K562 (cell line): ENCODE measurements around the gene ZNF862. TPM values are rescaled to one million over a fixed set of nuclear protein-coding genes. Genes with fewer than 3 reads are reported as not detected.
A peak's percentile ranks its signal among the peaks of the same experiment; 100 is the strongest.

Experiments
- ATAC-seq: fragments of 200-7000 bp; cut with Tn5 transposase; 3 replicates; pipeline ENCODE4 v1.9.1; 2020; ENCODE audit warnings: moderate library complexity
- BruUV-seq: library from RNA; stranded (reverse); fragments of 400-500 nt; replicated peaks from 2 replicates; lab custom pipeline; 2021; lab: Mats Ljungman, UMichigan
- CTCF ChIA-PET: fragments of 300-600 bp; formaldehyde crosslinking; extraction: SDS; loops from one replicate; lab custom pipeline; 2021; ENCODE audit warnings: low intra/inter-chr PET ratio; lab: Yijun Ruan, JAX
- POLR2A ChIA-PET: fragments of 300-600, 350-650 bp; sonication (Branson Sonifier 250); formaldehyde crosslinking; extraction: SDS; loops from one replicate; lab custom pipeline; 2021; ENCODE audit warnings: antibody characterized with exemption, inconsistent platforms; lab: Yijun Ruan, JAX
- DNase-seq, 4 experiments: peaks; one replicate each; pipeline versions ENCODE4 v3.0.0 to v3.0.0-alpha.2; 2011 to 2018; ENCODE audit warnings: low spot score in 3 of 4, mixed read lengths in 3 of 4; ENCODE audit errors: extremely low read depth in 1 of 4
- FAIRE-seq: peaks from 2 replicates; lab custom pipeline; 2011; peaks lifted over from hg19 to GRCh38; lab: Jason Lieb, UNC
- H2AFZ ChIP-seq: 2 replicates; pipeline ENCODE4 v1.6.0; 2011; ENCODE audit warnings: low read depth, low read length, control low read depth, inconsistent platforms
- H3K27ac ChIP-seq: fragments of 200-600 bp; 3 replicates; pipeline ENCODE4 v1.8.0; 2011; ENCODE audit warnings: low read depth, mild to moderate bottlenecking, control low read depth, inconsistent platforms, low read length, moderate library complexity, mixed read lengths; ENCODE audit errors: extremely low read depth
- H3K27me3 ChIP-seq, 2 experiments: fragments of 300-600 bp in 1 of 2; 2 replicates in 1 of 2; 3 replicates in 1 of 2; pipeline versions ENCODE4 v1.6.0 to v1.8.0; 2011; ENCODE audit warnings: inconsistent platforms in 2 of 2, low read length in 2 of 2, mild to moderate bottlenecking in 1 of 2, mixed read lengths in 1 of 2, moderate library complexity in 1 of 2; ENCODE audit not compliant: control insufficient read depth in 2 of 2, insufficient read depth in 2 of 2
- H3K36me3 ChIP-seq: fragments of 300-600 bp; 3 replicates; pipeline ENCODE4 v1.8.0; 2011; ENCODE audit warnings: mild to moderate bottlenecking, low read length, inconsistent platforms; ENCODE audit not compliant: control insufficient read depth, insufficient read depth
- H3K4me1 ChIP-seq, 2 experiments: fragments of 200-600 bp in 1 of 2; replicated peaks in 1 of 2; 2 replicates in 1 of 2; 3 replicates in 1 of 2; pipeline versions ENCODE4 v1.5.1 to v1.8.0; 2011; ENCODE audit warnings: inconsistent platforms in 2 of 2, low read length in 2 of 2, mild to moderate bottlenecking in 1 of 2, mixed read lengths in 1 of 2, moderate library complexity in 1 of 2; ENCODE audit not compliant: control insufficient read depth in 2 of 2, insufficient read depth in 2 of 2
- H3K4me2 ChIP-seq: 2 replicates; pipeline ENCODE4 v1.6.1; 2011; ENCODE audit warnings: low read length, control low read depth, inconsistent platforms, mixed read lengths; ENCODE audit not compliant: insufficient read depth
- H3K4me3 ChIP-seq: fragments of 200-600 bp; sonication (generic), shearing (Covaris generic); 2 replicates; pipeline ENCODE4 v1.5.1; 2016; ENCODE audit warnings: control low read depth, inconsistent platforms
- H3K79me2 ChIP-seq: fragments of 200-600 bp; 3 replicates; pipeline ENCODE4 v1.8.0; 2011; ENCODE audit warnings: low read length, inconsistent platforms; ENCODE audit not compliant: control insufficient read depth, insufficient read depth
- H3K9ac ChIP-seq, 2 experiments: 2 replicates each; pipeline versions ENCODE4 v1.6.0 to v1.6.1; 2011; ENCODE audit warnings: low read depth in 2 of 2, low read length in 2 of 2, control low read depth in 1 of 2, inconsistent platforms in 1 of 2, mild to moderate bottlenecking in 1 of 2, mixed read lengths in 1 of 2; ENCODE audit not compliant: insufficient read depth in 1 of 2
- H3K9me1 ChIP-seq: one replicate; pipeline ENCODE4 v1.6.0; 2011; ENCODE audit warnings: inconsistent platforms, mild to moderate bottlenecking, low read length, moderate library complexity; ENCODE audit not compliant: control insufficient read depth, insufficient read depth
- H3K9me3 ChIP-seq: replicated peaks from 2 replicates; pipeline ENCODE4 v1.5.1; 2011; ENCODE audit warnings: low read depth, low read length, inconsistent platforms; ENCODE audit not compliant: control insufficient read depth, insufficient read depth
- H4K20me1 ChIP-seq: replicated peaks from 2 replicates; pipeline ENCODE4 v1.6.1; 2011; ENCODE audit warnings: low read length, inconsistent platforms, mixed read lengths; ENCODE audit not compliant: control insufficient read depth, insufficient read depth
- ELF2 ChIP-seq: fragments of 250-450 bp; sonication (Bioruptor Pico); IDR thresholded peaks from 2 replicates; pipeline ENCODE4 v1.5.0; 2021; ENCODE audit warnings: mild to moderate bottlenecking
- FOS ChIP-seq: IDR thresholded peaks from 3 replicates; pipeline ENCODE4 v1.6.1; 2011; ENCODE audit not compliant: insufficient read length; ENCODE audit errors: extremely low read depth
- FOXA3 ChIP-seq, 2 experiments: fragments of 450-650 bp in 1 of 2; sonication (generic) in 1 of 2; formaldehyde crosslinking; IDR thresholded peaks in 1 of 2; conservative IDR thresholded peaks in 1 of 2; 2 replicates each; pipeline versions ENCODE4 v1.4.0 to v1.8.0; 2020 to 2022; ENCODE audit warnings: mild to moderate bottlenecking in 2 of 2, missing genetic modification reagents in 1 of 2
- HDAC1 ChIP-seq, 2 experiments: fragments of 450-650 bp; IDR thresholded peaks; 2 replicates each; pipeline ENCODE4 v1.6.1; 2016 to 2017; ENCODE audit warnings: inconsistent platforms in 1 of 2, mild to moderate bottlenecking in 1 of 2, moderate library complexity in 1 of 2
- JUN ChIP-seq, 2 experiments: sonication (generic) in 1 of 2; formaldehyde crosslinking in 1 of 2; IDR thresholded peaks; 2 replicates each; pipeline versions ENCODE4 v1.6.1 to v1.8.0; 2012 to 2022; ENCODE audit warnings: borderline replicate concordance in 2 of 2, mild to moderate bottlenecking in 2 of 2, improper control_type of control experiment in 1 of 2, low read depth in 1 of 2, low read length in 1 of 2, missing genetic modification reagents in 1 of 2
- MAZ ChIP-seq, 2 experiments: fragments of 450-650 bp in 1 of 2; sonication (generic) in 1 of 2; formaldehyde crosslinking; IDR thresholded peaks in 1 of 2; conservative IDR thresholded peaks in 1 of 2; 2 replicates each; pipeline versions ENCODE4 v1.4.0 to v1.5.0; 2020; ENCODE audit warnings: mild to moderate bottlenecking in 1 of 2, missing genetic modification reagents in 1 of 2
- MECOM ChIP-seq: fragments of 250-450 bp; sonication (Bioruptor Pico); IDR thresholded peaks from 2 replicates; pipeline ENCODE4 v1.8.0; 2022; ENCODE audit warnings: inconsistent platforms
- MEF2D ChIP-seq: conservative IDR thresholded peaks from 2 replicates; pipeline ENCODE4 v1.6.1; 2016; ENCODE audit warnings: low read depth, missing genetic modification characterization, missing compliant biosample characterization
- RBM25 ChIP-seq: fragments of 200-400 bp; formaldehyde crosslinking; IDR thresholded peaks from 2 replicates; pipeline ENCODE4 v1.6.1; 2018; ENCODE audit warnings: low read length, low read depth, moderate library complexity; ENCODE audit not compliant: severe bottlenecking
- SAP30 ChIP-seq: fragments of 200-600 bp; sonication (generic); IDR thresholded peaks from 2 replicates; pipeline ENCODE4 v1.6.1; 2012; ENCODE audit warnings: borderline replicate concordance, low read depth, mild to moderate bottlenecking, moderate library complexity, low read length, control low read depth, inconsistent platforms; ENCODE audit not compliant: insufficient read depth, poor library complexity, severe bottlenecking
- SP1 ChIP-seq: sonication (generic); formaldehyde crosslinking; IDR thresholded peaks from 2 replicates; pipeline ENCODE4 v1.8.1; 2022; ENCODE audit warnings: mild to moderate bottlenecking, missing genetic modification reagents
- ZNF143 ChIP-seq: sonication (generic); formaldehyde crosslinking; IDR thresholded peaks from 2 replicates; pipeline ENCODE4 v1.9.0; 2022; ENCODE audit warnings: mild to moderate bottlenecking, missing genetic modification reagents
- ZNF263 ChIP-seq: sonication (generic); formaldehyde crosslinking; IDR thresholded peaks from 2 replicates; pipeline ENCODE4 v1.8.0; 2022; ENCODE audit warnings: mild to moderate bottlenecking, missing genetic modification reagents, borderline replicate concordance
- ZNF408 ChIP-seq: fragments of 250-450 bp; sonication (Bioruptor Pico); IDR thresholded peaks from 2 replicates; pipeline ENCODE4 v1.4.0; 2020; ENCODE audit warnings: low read depth, mild to moderate bottlenecking, moderate library complexity
- ZNF507 ChIP-seq: conservative IDR thresholded peaks from 2 replicates; pipeline ENCODE4 v1.6.1; 2017; ENCODE audit warnings: missing genetic modification characterization, missing compliant biosample characterization
- ZNF766 ChIP-seq: fragments of 200-800 bp; sonication (Bioruptor generic); conservative IDR thresholded peaks from 2 replicates; pipeline ENCODE4 v1.6.1; 2016; ENCODE audit warnings: missing genetic modification characterization, missing compliant biosample characterization
- WGBS: fragments of 100-300 bp; shearing (Covaris generic); methylation state at CpG from one replicate; pipeline ENCODE4 v1.1.6; 2016; ENCODE audit warnings: low coverage, mixed read lengths; ENCODE audit not compliant: insufficient coverage; ENCODE audit errors: missing lambda C conversion rate; 5-methylcytosine and 5-hydroxymethylcytosine counted together
- in situ Hi-C: fragments of 300-500 bp; cut with MboI; formaldehyde crosslinking; loops from 4 replicates; pipeline ENCODE4 v1.15.0; 2018; ENCODE audit warnings: inconsistent platforms, mixed read lengths
- intact Hi-C: fragments of 100-400 bp; cut with micrococcal nuclease; formaldehyde crosslinking; loops from 2 replicates; pipeline ENCODE4 v1.14.2; 2022
- polyA plus RNA-seq, 8 experiments: library from polyadenylated mRNA; depleted of rRNA in 4 of 8; stranded (reverse) in 5 of 8; unstranded in 3 of 8; fragments of >200 nt; fragmentation: Nextera tagmentation in 2 of 8; fragmentation: Illumina TruSeq in 1 of 8; extraction: Ambion mirVana in 2 of 8; extraction: Trizol in 1 of 8; gene quantifications; 2 replicates each; pipeline versions ENCODE4 v1.2.1 to v1.2.3, GENCODE V29; 2011 to 2014; ENCODE audit warnings: inconsistent platforms in 1 of 8, missing spikeins in 1 of 8
- total RNA-seq, 7 experiments: library from RNA; depleted of rRNA in 6 of 7; stranded (reverse); fragments of >200 nt in 6 of 7; fragmentation: Illumina TruSeq in 2 of 7; extraction: Trizol in 2 of 7; gene quantifications; 2 replicates each; pipeline versions ENCODE4 v1.2.1 to v1.2.3, GENCODE V29; 2011 to 2021; ENCODE audit warnings: low replicate concordance in 1 of 7
- TF ChIP-seq, protein P1 (sequence below): sonication (generic); formaldehyde crosslinking; IDR thresholded peaks from 2 replicates; pipeline ENCODE4 v1.8.1; 2023; ENCODE audit warnings: mild to moderate bottlenecking, missing genetic modification reagents
- TF ChIP-seq, protein P2 (sequence below): sonication (generic); formaldehyde crosslinking; IDR thresholded peaks from 2 replicates; pipeline ENCODE4 v1.8.0; 2023; ENCODE audit warnings: mild to moderate bottlenecking, missing genetic modification reagents

The ZNF862 gene
- total and polyA plus RNA-seq, 9 of the 15 experiments (the other 6 are each of a cell fraction or from before 2014, with no cell fraction given), result 1.1 to 3.9 (median 2.6) TPM

DNA sequence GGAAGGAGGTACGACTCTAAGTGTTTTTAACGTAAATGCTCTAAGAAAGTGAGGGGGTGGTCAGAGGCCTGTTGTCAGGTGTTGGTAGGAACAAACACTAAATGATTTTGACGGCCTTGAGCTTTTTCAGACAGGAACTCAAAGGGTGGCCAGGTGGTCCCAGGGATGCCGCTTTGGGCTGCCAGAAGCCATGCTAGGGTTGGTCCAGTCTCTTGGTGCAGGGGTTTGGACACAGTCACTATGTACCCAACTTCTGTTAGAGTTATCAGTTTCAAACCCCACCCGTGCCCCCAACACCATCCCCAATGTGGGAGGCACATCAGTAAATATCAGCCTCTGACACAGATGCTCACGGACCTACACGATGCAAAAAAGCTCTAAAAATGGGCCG is 44.9 kb downstream of the ZNF862 start:
- Histone ChIP-seq H3K9me1 (no peaks in the 10 kb centered on the region), H3K36me3 (no peaks in the 10 kb centered on the region), H3K9ac (no peak overlapping the region), H3K4me2 (no peak overlapping the region; the same call in 1 of the 2 replicates), H3K27ac (no peak overlapping the region), H3K4me3 (no peak overlapping the region), H2AFZ (no peak overlapping the region), H3K27me3 (peaks cover 17 to 45% of the 10 kb centered on the region in 2 experiments; a peak in 4 of 5 replicates), H4K20me1 (peaks cover 11% of the 10 kb centered on the region; the same call in 1 of the 2 replicates), H3K9me3 (no peaks in the 10 kb centered on the region)
- 14% methylated on average over 8 of the region's 8 CpGs for whole genome bisulfite sequencing
- in situ Hi-C loops (no loop called here), intact Hi-C loops (loop anchor here (5.0 kb wide), 2 partner anchors 164 to 394 kb away; no protein-coding TSS in a partner anchor)
- peak; percentile 58 for FAIRE-seq
- DNase-seq, result no peak
- CTCF ChIA-PET, result no interaction called here
- POLR2A ChIA-PET, result interaction anchor here (1.6 to 2.1 kb wide), 2 partner anchors 8 to 12 kb away, joined by 6 to 7 read pairs; no protein-coding TSS in a partner anchor
- BruUV-seq, result no TSS peak
- TF ChIP-seq, protein P1, sequence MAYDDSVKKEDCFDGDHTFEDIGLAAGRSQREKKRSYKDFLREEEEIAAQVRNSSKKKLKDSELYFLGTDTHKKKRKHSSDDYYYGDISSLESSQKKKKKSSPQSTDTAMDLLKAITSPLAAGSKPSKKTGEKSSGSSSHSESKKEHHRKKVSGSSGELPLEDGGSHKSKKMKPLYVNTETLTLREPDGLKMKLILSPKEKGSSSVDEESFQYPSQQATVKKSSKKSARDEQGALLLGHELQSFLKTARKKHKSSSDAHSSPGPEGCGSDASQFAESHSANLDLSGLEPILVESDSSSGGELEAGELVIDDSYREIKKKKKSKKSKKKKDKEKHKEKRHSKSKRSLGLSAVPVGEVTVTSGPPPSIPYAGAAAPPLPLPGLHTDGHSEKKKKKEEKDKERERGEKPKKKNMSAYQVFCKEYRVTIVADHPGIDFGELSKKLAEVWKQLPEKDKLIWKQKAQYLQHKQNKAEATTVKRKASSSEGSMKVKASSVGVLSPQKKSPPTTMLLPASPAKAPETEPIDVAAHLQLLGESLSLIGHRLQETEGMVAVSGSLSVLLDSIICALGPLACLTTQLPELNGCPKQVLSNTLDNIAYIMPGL (CRISPR knock-in tag), result no peak
- TF ChIP-seq ZNF143 (no peak), ZNF408 (CRISPR knock-in tag) (no peak), ZNF766 (CRISPR knock-in tag) (no peak), ELF2 (CRISPR knock-in tag) (0 out of 2 replicates have a peak, but pooled peaks have one; percentile 24), MEF2D (tag) (no peak), JUN (IDR thresholded peaks at IDR 0.05; ENCODE audit: borderline replicate concordance, low read depth, low read length) (no peak), JUN (CRISPR knock-in tag; IDR thresholded peaks at IDR 0.05; ENCODE audit: borderline replicate concordance) (no peak), FOS (no peak), SP1 (CRISPR knock-in tag) (peak; percentile 47; the same call in 1 of the 2 replicates), RBM25 (no peak), FOXA3 (CRISPR knock-in tag; conservative IDR thresholded peaks at IDR 0.05 in 1 of 2, IDR thresholded peaks at IDR 0.05 in 1 of 2) (0 out of 4 replicates have a peak, but pooled peaks of 1 of the 2 experiments have one; percentile 51), MECOM (CRISPR knock-in tag) (no peak), HDAC1 (IDR thresholded peaks at IDR 0.05) (no peak), ZNF263 (0 out of 2 replicates have a peak, but pooled peaks have one; percentile 19), SAP30 (no peak), ZNF507 (tag) (no peak), MAZ (CRISPR knock-in tag; conservative IDR thresholded peaks at IDR 0.05 in 1 of 2, IDR thresholded peaks at IDR 0.05 in 1 of 2) (no peak)
- TF ChIP-seq, protein P2, sequence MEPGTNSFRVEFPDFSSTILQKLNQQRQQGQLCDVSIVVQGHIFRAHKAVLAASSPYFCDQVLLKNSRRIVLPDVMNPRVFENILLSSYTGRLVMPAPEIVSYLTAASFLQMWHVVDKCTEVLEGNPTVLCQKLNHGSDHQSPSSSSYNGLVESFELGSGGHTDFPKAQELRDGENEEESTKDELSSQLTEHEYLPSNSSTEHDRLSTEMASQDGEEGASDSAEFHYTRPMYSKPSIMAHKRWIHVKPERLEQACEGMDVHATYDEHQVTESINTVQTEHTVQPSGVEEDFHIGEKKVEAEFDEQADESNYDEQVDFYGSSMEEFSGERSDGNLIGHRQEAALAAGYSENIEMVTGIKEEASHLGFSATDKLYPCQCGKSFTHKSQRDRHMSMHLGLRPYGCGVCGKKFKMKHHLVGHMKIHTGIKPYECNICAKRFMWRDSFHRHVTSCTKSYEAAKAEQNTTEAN (CRISPR knock-in tag), result no peak
- TF ChIP-seq, all 486 proteins: peak for 4
- no peak for ATAC-seq
- no peaks in the 10 kb centered on the region for H3K79me2 ChIP-seq
- H3K4me1 ChIP-seq, result peaks cover 10 to 20% of the 10 kb centered on the region in 2 experiments
